NB4 (cell line): ENCODE results near the gene CPT1C.

Experiments used
- DNase-seq: peaks from one replicate; pipeline ENCODE4 v3.0.0; 2010; ENCODE audit warnings: low read depth
- H3K4me3 ChIP-seq: one replicate; pipeline ENCODE4 v1.5.1; 2011; ENCODE audit warnings: mild to moderate bottlenecking, low read depth, low read length, moderate library complexity
- MAX ChIP-seq: IDR thresholded peaks from 2 replicates; pipeline ENCODE4 v1.6.1; 2011; ENCODE audit warnings: low read depth, low read length
- MYC ChIP-seq: IDR thresholded peaks from 2 replicates; pipeline ENCODE4 v1.6.1; 2011; ENCODE audit warnings: low read depth, low read length
- POLR2A ChIP-seq: IDR thresholded peaks from 2 replicates; pipeline ENCODE4 v1.6.1; 2011; ENCODE audit warnings: mild to moderate bottlenecking; ENCODE audit not compliant: insufficient read length; ENCODE audit errors: extremely low read depth
- TF ChIP-seq, protein P1 (sequence below): IDR thresholded peaks from one replicate; pipeline ENCODE4 v1.5.1; 2012; ENCODE audit warnings: low read depth, low read length

The CPT1C gene

DNA sequence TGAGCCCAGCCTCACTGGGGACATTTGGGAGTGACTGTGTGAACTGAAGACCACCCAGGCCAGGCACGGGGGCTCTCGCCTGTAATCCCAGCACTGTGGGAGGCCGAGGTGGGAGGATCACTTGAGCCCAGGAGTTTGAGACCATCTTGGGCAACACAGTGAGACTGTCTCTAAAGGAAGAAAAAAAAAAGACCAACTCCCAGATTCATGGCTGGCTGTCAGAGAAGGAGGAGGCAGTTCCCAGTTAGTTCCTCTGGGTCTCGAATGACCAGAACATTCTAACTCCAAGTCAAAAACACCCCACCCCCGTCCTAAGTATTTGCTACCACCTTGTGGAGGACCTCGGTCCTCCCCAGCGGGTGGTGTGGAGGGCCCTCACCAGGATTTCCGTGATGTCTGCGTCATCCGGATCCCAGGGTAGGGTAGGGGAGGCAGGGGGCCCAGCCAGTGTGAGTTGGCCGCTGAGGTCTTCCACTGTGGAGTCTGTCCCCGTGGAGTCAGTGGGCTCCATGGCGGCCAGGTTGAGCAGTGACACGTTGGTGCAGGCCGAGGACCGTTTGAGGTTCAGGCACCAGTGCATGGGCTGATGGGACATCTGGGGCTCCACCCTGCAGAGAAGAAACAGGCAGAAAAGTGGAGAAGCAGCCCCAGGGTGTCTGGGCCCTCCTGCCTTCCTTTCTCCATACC lies 70.9 kb downstream of the CPT1C start:
- DNase-seq, result peak; percentile 91
- TF ChIP-seq MAX, result no peak
- TF ChIP-seq, protein P1, sequence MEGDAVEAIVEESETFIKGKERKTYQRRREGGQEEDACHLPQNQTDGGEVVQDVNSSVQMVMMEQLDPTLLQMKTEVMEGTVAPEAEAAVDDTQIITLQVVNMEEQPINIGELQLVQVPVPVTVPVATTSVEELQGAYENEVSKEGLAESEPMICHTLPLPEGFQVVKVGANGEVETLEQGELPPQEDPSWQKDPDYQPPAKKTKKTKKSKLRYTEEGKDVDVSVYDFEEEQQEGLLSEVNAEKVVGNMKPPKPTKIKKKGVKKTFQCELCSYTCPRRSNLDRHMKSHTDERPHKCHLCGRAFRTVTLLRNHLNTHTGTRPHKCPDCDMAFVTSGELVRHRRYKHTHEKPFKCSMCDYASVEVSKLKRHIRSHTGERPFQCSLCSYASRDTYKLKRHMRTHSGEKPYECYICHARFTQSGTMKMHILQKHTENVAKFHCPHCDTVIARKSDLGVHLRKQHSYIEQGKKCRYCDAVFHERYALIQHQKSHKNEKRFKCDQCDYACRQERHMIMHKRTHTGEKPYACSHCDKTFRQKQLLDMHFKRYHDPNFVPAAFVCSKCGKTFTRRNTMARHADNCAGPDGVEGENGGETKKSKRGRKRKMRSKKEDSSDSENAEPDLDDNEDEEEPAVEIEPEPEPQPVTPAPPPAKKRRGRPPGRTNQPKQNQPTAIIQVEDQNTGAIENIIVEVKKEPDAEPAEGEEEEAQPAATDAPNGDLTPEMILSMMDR, result peak; percentile 47
- TF ChIP-seq POLR2A, result peak; percentile 70
- peak; percentile 68; the same call in 1 of the 2 replicates for TF ChIP-seq MYC
- peak overlapping the region; percentile 65 for H3K4me3 ChIP-seq

- no peak for DNase-seq
- peak within 1 kb of the TSS; percentile 65 for H3K4me3 ChIP-seq
- TF ChIP-seq MYC (no peak), MAX (no peak), POLR2A (no peak)
- TF ChIP-seq, protein P1, result no peak
Measured at GRCh38 chr19:49763230-49763629, 72.3 kb downstream of the CPT1C start, which contains the start of gene TSKS. TSKS (minus strand) TSS chr19:49763306; CDS start chr19:49763247, 59 bp downstream.
